HG02840 (cell line): ENCODE data around the gene PGAP2.
"Not testable (repeated sequence)": the region's sequence is repeated elsewhere in the genome, so short reads cannot be mapped to it uniquely, and the experiment has no call there.

Experiments used
- ATAC-seq: cut with Tn5 transposase; IDR thresholded peaks from one replicate; pipeline ENCODE4 v1.9.1; 2021; ENCODE audit warnings: mild to moderate bottlenecking, moderate library complexity, moderate number of reproducible peaks; ENCODE audit not compliant: unreplicated experiment, low FRiP score

PGAP2 gene

DNA sequence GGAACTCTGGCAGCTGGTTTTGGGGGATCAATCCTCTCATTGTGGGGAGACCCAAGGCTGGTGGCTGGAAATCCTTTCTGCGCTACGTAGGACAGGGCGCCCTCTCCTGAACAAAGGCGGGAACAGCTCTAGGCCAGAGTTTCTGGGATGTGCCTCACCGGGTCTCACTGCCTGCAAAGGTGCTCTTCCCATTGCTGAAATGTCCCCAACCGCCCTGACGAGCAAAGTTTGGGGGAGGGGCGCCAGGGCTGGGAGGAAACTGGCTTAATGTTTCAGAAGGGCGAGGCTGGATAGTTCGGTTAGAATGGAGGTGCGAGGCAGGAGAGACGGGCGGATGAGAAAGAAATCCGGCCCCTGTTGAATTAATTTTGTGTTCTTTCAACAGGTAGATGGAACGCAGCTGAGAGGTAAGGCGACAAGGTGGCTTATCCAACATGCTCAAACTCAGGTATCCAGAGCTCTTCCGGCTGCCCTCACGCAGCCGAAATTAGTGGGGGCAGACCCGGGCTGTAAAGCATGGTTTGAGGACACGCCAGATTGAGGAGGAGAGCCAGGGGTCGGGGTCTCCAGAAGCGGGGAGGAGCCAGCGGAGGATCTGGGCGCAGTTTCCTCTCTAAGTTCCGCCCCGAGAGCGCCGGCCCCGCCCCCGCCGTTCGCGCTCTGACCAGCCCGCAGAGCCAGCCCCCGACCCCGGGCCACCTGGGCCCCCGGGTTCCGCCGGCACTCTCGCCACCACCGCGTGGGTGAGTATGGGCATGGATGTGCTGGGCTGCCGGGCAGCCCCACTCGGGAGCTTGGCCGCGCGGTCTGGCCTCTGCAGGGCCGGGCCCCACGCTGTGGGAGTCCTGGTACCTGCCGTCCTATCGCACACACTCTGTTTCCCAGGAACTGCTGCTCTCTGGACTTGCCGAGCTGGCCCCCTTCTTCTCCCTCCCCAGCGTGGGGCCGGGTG lies at the start of gene PGAP2:
TSS of gene PGAP2 (plus strand) at position 652 of the 952 bp plus-strand sequence. CDS start 2,700 bp downstream, outside the sequence.
- peak; percentile 67 for ATAC-seq

DNA sequence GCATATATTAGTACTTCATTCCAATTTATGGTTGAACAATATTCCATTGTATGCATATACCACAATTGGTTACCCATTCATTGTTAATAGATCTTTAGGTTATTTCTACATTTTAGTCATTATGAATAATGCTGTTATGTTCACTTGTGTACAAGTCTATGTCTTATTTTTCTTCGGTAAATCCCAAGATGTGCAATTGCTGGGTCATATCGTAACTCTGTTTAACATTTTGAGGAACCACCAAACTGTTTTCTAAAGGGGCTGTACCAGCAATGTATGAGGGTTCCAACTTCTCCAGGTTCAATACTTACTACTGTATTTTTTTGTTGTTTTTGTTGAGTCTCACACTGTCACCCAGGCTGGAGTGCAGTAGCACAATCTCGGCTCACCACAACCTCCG lies 44.1 kb upstream of the PGAP2 start:
- ATAC-seq, result no peak

GRCh38 chr11:3766836-3767235 lies 41.5 kb upstream of the PGAP2 start:
- not testable (repeated sequence) for ATAC-seq

- no peak for ATAC-seq
Measured at GRCh38 chr11:3767536-3767935, 40.8 kb upstream of the PGAP2 start.

DNA sequence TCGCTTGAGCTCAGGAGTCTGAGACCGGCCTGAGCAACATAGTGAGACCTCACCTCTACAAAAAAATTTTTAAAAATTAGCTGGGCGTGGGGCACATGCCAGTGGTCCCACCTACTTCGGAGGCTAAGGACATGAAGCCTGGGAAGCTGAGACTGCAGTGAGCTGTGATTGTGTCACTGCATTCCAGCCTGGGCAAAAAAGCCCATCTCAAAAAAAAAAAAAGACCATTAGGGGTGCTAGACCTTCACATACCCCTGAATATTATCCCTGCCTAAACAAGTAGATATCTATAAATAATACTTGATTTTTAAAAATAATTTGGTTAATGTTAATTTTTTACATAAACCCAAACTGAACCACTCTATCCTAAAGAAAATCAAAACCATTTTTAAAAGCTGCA lies 35.2 kb upstream of the PGAP2 start:
- no peak for ATAC-seq

GRCh38 chr11:3775736-3776406 lies 32.5 kb upstream of the PGAP2 start:
- no peak for ATAC-seq

DNA sequence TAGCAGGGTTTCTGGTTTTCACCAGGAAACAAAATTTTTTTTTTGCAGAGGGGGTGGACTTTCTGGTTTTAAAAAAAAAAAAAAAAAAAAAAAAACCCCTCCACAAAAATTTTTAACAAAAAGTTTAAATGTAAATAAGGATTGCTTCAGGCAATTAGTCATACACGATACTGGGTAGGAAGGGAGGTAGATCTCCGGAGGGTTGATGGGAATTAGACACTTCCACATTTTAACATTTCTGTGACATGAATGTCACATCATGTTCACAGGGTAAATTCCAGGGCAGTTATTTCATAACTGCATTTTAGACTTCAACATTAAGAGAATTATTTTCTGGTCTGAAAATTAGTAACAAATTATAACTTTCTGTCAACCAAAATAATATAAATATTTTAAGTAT lies 26.9 kb upstream of the PGAP2 start:
- no peak for ATAC-seq

DNA sequence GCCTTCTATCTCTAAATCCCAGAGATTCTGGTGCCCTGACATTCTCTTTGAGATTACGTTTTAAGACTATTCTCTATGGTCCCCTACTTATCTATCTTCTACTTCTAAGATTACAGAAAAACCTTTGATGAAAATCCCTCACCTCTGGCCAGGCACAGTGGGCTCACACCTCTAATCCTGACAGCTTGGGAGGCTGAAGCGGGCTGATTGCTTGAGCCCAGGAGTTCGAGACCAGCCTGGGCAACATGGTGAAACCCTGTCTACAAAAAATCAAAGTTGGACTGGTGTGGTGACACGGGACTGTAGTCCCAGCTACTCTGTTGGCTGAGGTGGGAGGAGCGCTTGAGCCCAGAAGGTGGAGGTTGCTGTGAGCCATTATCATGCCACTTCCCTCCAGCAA lies 25.4 kb upstream of the PGAP2 start:
- no peak for ATAC-seq

DNA sequence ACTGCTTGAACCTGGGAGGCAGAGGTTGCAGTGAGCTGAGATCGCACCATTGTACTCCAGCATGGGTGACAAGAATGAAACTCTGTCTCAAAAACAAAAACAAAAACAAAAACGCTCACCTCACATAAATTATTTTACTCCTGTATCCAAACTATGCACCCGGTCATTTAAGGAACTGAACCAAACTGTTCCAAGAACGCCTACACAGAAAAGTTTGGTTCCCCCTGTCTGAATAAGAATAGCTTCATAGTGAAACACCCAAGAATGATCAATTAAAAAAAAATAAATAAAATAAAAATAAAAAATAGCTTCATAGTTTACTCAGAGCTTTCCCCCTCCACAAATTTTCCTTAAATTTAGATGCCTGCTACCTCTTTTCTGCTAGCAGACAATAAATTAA lies 24.7 kb upstream of the PGAP2 start:
- ATAC-seq, result no peak

DNA sequence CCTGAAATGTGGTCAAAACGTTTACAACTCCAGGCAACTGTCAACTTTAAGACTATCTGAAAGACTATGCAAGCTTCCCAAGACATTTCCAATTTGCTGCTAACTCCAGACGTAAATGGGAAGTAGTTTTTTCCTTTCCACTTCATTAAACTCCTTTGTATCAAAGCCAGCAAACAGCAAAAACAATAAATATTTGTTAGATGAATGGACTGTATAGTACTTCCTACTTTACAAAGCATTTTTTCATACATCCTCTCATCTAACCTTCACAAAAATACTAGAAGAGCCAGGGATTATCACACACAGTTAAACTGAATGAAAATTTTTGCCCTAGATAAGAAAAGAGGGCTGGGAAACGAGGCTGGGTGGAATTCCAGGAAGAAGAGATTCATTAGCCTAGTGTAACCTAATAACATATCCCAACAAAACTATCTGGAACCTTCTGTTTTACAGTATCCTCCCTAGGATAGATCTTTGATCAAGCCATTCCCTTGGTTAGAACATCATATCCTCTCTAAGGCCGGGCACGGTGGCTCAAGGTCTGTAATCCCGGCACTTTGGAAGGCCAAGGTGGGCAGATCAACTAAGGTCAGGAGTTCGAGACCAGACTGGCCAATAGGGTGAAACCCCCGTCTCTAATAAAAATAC lies 21.5 kb upstream of the PGAP2 start:
- ATAC-seq, result no peak

DNA sequence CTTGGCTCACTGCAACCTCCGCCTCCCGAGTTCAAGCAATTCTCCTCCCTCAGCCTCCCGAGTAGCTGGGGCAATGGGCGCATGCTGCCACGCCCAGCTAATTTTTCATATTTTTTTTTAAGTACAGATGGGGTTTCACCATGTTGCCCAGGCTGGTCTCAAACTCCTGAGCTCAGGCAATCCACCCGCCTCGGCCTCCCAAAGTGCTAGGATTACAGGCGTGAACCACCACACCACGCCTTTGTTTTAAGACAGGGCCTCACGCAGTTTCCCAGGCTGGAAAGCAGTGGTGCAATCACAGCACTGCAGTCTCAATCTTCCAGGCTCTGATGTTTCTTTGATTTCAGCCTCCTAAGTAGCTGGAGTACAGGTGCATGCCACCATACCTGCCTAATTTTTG lies 14.0 kb upstream of the PGAP2 start:
- ATAC-seq, result not testable (repeated sequence)

GRCh38 chr11:3795131-3796001 lies 13.0 kb upstream of the PGAP2 start:
- ATAC-seq, result no peak

- no peak for ATAC-seq
Measured at GRCh38 chr11:3796002-3796311, 12.4 kb upstream of the PGAP2 start.

- no peak for ATAC-seq
Measured at GRCh38 chr11:3796346-3796745, 12.0 kb upstream of the PGAP2 start.

DNA sequence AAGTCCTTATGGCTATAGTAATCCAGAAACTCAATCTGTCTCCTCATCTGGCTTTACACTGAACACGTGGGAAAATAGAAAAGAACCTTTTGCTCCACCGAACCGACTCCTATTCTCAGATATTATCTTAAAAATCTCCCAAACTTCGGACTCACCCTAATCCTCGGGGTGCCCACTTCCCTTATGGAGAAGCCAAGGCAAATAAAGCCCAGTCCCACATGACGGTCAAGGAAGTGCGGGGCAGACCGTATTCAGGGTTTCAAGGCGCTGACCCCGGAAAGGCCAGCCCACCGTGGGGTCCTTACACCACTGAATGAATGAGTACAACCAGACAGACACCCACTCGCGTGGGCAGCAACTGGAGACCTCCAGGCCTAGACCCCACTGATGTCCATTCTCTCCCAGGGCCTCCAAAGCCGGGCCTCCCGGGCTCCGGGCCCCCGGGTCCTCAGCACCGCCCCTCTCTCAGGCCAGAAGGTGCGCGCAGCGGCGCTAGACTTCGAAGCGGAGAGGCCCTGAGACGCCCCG lies 11.5 kb upstream of the PGAP2 start:
- ATAC-seq, result peak; percentile 34

DNA sequence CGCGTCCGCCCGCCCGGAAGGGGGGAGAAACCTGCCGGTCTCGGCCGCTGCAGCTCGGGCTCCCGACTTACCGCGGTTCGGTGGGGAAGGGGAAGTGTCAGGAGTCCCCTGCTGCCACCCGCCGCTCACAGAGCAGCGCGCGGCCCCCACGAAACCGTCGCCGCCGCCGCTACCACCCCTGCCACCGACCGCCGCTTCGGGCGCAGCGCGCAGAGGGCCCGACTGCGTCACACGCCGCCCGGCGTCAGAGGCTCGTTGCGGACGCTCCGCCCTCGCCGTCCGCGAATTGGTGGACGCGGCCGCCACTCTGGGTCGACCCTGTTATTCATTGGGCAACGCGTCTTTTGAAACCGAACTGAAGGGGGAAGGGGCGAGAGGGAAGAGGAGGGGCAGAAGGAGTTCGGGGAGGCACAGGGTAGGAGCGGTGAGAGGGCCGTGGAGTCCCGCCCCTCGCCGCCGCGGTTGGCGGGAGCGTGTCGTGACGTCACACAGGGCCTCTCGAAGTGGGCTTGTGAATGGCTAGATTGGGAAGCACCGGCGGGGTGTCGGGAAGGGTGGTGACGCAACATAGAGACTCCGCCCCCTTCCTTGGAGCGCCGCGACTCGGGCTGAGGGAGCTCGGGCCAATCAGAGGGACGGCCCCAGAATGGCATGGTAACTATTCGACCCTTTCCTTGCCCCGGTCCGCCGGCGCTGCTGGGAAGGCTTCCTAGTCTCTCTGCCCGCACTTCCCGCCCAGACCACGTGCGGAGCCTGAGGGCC lies 10.8 kb upstream of the PGAP2 start, which contains the start of gene NUP98:
TSS of gene NUP98 (minus strand) at position 226 of the 762 bp plus-strand sequence. CDS start 15,437 bp downstream, outside the sequence.
- ATAC-seq, result peak; percentile 98

- ATAC-seq, result no peak
Measured at GRCh38 chr11:3799143-3799542, 9.2 kb upstream of the PGAP2 start.

GRCh38 chr11:3799873-3800272 lies 8.5 kb upstream of the PGAP2 start:
- ATAC-seq, result no peak
